Measurements from ENCODE around the gene ZNF562. TPM values are rescaled to one million over a fixed set of nuclear protein-coding genes. Genes with fewer than 3 reads are reported as not detected.

The ZNF562 gene
- total RNA-seq, 1 experiment from 2014 or later: 18.4 TPM

GRCh38 chr19:9636018-9636417, 38.9 kb downstream of the ZNF562 start:
- ATAC-seq (no peak), DNase-seq (ENCODE audit: low spot score) (no peak)
- peaks cover 22% of the 10 kb centered on the region for H3K36me3 Mint-ChIP-seq
- H3K4me1 Mint-ChIP-seq: no peaks in the 10 kb centered on the region
- no peak overlapping the region for H3K4me3 Mint-ChIP-seq
- H3K27me3 Mint-ChIP-seq (ENCODE audit: low read depth): no peaks in the 10 kb centered on the region
- ChIA-PET POLR2A (no interaction called here), CTCF (no interaction called here)
- peaks cover 10% of the 10 kb centered on the region for H3K9me3 Mint-ChIP-seq
- H3K27ac Mint-ChIP-seq: no peak overlapping the region
- TF ChIP-seq CREB1 (CRISPR knock-in tag; IDR thresholded peaks at IDR 0.05): no peak
- no peak for TF ChIP-seq AR (CRISPR knock-in tag; IDR thresholded peaks at IDR 0.05)
- TF ChIP-seq ESRRA (CRISPR knock-in tag; IDR thresholded peaks at IDR 0.05; ENCODE audit: borderline replicate concordance): no peak
- no peak for TF ChIP-seq ATF1 (CRISPR knock-in tag; IDR thresholded peaks at IDR 0.05)
- TF ChIP-seq, protein P1, sequence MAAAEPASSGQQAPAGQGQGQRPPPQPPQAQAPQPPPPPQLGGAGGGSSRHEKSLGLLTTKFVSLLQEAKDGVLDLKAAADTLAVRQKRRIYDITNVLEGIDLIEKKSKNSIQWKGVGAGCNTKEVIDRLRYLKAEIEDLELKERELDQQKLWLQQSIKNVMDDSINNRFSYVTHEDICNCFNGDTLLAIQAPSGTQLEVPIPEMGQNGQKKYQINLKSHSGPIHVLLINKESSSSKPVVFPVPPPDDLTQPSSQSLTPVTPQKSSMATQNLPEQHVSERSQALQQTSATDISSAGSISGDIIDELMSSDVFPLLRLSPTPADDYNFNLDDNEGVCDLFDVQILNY (CRISPR knock-in tag; IDR thresholded peaks at IDR 0.05): no peak
- TF ChIP-seq RELA (CRISPR knock-in tag; IDR thresholded peaks at IDR 0.05; ENCODE audit: borderline replicate concordance): no peak
- TF ChIP-seq TP53 (CRISPR knock-in tag; IDR thresholded peaks at IDR 0.05): no peak
- no peak for TF ChIP-seq JUN (CRISPR knock-in tag; IDR thresholded peaks at IDR 0.05)
- no peak for TF ChIP-seq NFATC4 (CRISPR knock-in tag; IDR thresholded peaks at IDR 0.05)

DNA sequence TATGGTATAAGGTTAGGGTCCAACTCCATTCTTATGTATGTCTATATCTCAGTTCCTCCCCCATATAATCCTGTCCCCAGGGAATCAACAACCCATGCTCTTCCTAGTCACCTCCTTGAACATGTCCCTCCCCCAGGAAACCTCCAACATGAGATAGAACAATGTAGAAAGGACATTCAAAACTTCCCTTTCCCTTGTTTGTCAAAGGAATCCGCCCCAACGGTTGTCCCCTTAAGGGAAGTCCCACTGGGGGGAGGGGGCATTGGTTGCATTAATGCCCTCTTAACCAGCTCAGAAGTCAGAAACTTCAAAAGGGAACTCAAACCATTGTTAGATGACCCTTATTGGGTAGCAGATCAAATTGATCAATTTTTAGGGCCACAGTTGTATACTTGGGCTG, 47.0 kb downstream of the ZNF562 start:
- H3K9me3 Mint-ChIP-seq: no peaks in the 10 kb centered on the region
- peaks cover 15% of the 10 kb centered on the region for H3K36me3 Mint-ChIP-seq
- no peak for TF ChIP-seq ZNF396 (CRISPR knock-in tag; IDR thresholded peaks at IDR 0.05; ENCODE audit: borderline replicate concordance)
- TF ChIP-seq, protein P2, sequence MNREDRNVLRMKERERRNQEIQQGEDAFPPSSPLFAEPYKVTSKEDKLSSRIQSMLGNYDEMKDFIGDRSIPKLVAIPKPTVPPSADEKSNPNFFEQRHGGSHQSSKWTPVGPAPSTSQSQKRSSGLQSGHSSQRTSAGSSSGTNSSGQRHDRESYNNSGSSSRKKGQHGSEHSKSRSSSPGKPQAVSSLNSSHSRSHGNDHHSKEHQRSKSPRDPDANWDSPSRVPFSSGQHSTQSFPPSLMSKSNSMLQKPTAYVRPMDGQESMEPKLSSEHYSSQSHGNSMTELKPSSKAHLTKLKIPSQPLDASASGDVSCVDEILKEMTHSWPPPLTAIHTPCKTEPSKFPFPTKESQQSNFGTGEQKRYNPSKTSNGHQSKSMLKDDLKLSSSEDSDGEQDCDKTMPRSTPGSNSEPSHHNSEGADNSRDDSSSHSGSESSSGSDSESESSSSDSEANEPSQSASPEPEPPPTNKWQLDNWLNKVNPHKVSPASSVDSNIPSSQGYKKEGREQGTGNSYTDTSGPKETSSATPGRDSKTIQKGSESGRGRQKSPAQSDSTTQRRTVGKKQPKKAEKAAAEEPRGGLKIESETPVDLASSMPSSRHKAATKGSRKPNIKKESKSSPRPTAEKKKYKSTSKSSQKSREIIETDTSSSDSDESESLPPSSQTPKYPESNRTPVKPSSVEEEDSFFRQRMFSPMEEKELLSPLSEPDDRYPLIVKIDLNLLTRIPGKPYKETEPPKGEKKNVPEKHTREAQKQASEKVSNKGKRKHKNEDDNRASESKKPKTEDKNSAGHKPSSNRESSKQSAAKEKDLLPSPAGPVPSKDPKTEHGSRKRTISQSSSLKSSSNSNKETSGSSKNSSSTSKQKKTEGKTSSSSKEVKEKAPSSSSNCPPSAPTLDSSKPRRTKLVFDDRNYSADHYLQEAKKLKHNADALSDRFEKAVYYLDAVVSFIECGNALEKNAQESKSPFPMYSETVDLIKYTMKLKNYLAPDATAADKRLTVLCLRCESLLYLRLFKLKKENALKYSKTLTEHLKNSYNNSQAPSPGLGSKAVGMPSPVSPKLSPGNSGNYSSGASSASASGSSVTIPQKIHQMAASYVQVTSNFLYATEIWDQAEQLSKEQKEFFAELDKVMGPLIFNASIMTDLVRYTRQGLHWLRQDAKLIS (CRISPR knock-in tag; IDR thresholded peaks at IDR 0.05; ENCODE audit: borderline replicate concordance): no peak
- no peak for TF ChIP-seq IRF1 (CRISPR knock-in tag; IDR thresholded peaks at IDR 0.05)
- TF ChIP-seq SMAD3 (CRISPR knock-in tag; IDR thresholded peaks at IDR 0.05; ENCODE audit: borderline replicate concordance): no peak
- no peak for TF ChIP-seq PRRX2 (CRISPR knock-in tag; IDR thresholded peaks at IDR 0.05)
- TF ChIP-seq MXD4 (CRISPR knock-in tag; IDR thresholded peaks at IDR 0.05; ENCODE audit: borderline replicate concordance): no peak
- no peak for TF ChIP-seq ATF6 (CRISPR knock-in tag; IDR thresholded peaks at IDR 0.05)
- TF ChIP-seq SMAD4 (CRISPR knock-in tag; IDR thresholded peaks at IDR 0.05): no peak
- no peak for TF ChIP-seq MYBL2 (CRISPR knock-in tag; IDR thresholded peaks at IDR 0.05)
- TF ChIP-seq FOXP1 (CRISPR knock-in tag; IDR thresholded peaks at IDR 0.05; ENCODE audit: borderline replicate concordance): no peak
- no peak for TF ChIP-seq ZBTB43 (CRISPR knock-in tag; IDR thresholded peaks at IDR 0.05)
- no peak for TF ChIP-seq SP1 (CRISPR knock-in tag; conservative IDR thresholded peaks at IDR 0.05)
- TF ChIP-seq CREM (CRISPR knock-in tag; IDR thresholded peaks at IDR 0.05): no peak
- no peak for TF ChIP-seq OVOL2 (CRISPR knock-in tag; IDR thresholded peaks at IDR 0.05; ENCODE audit: borderline replicate concordance)
- no peak for TF ChIP-seq USF1 (CRISPR knock-in tag; IDR thresholded peaks at IDR 0.05)
- no peak for TF ChIP-seq ZBTB21 (CRISPR knock-in tag; IDR thresholded peaks at IDR 0.05; ENCODE audit: borderline replicate concordance)

More for the DNA sequence above, 47.0 kb downstream of the ZNF562 start:
- H3K4me3 Mint-ChIP-seq: no peak overlapping the region
- peaks cover 22% of the 10 kb centered on the region for H3K4me1 Mint-ChIP-seq
- ChIA-PET CTCF (interaction anchor here (1.0 to 1.1 kb wide), 2 partner anchors 141 to 207 kb away, joined by 3 to 4 read pairs; partner anchors contain the start of genes PIN1 and ZNF846), POLR2A (no interaction called here)
- no peaks in the 10 kb centered on the region for H3K27me3 Mint-ChIP-seq (ENCODE audit: low read depth)
- DNase-seq (ENCODE audit: low spot score) (no peak), ATAC-seq (no peak)
- H3K27ac Mint-ChIP-seq: peak overlapping the region; percentile 44; the same call in 1 of the 2 replicates
